HT1080 (cell line): ENCODE results near the gene PGLYRP2. TPM values are rescaled to one million over a fixed set of nuclear protein-coding genes. Genes with fewer than 3 reads are reported as not detected.

Experiments used
- DNase-seq: peaks from one replicate; pipeline ENCODE4 v3.0.0-alpha.2; 2015; ENCODE audit warnings: low read depth
- total RNA-seq: library from RNA; depleted of rRNA; stranded (reverse); fragments of >200 nt; shearing (Covaris generic); gene quantifications from 2 replicates; pipeline ENCODE4 v1.2.3, GENCODE V29; 2014

The PGLYRP2 gene
- total RNA-seq, 1 experiment from 2014 or later = not detected

- DNase-seq = no peak
These were observed 37.0 kb downstream of the PGLYRP2 start for GRCh38 chr19:15442142-15442920.

- no peak for DNase-seq
These were observed 38.0 kb downstream of the PGLYRP2 start for GRCh38 chr19:15441317-15441716.

- DNase-seq = no peak
These were observed 39.3 kb downstream of the PGLYRP2 start for GRCh38 chr19:15439821-15440641.

GRCh38 chr19:15439078-15439799 is 40.1 kb downstream of the PGLYRP2 start:
- no peak for DNase-seq

GRCh38 chr19:15438577-15438976 is 40.7 kb downstream of the PGLYRP2 start:
- no peak for DNase-seq

- DNase-seq = no peak
These were observed 41.2 kb downstream of the PGLYRP2 start for GRCh38 chr19:15438124-15438496.

GRCh38 chr19:15437355-15438123 is 41.8 kb downstream of the PGLYRP2 start:
- no peak for DNase-seq

- DNase-seq = no peak
These were observed 42.5 kb downstream of the PGLYRP2 start for GRCh38 chr19:15436826-15437110.

GRCh38 chr19:15436012-15436825 is 43.1 kb downstream of the PGLYRP2 start:
- DNase-seq = no peak

GRCh38 chr19:15433519-15434069 is 45.7 kb downstream of the PGLYRP2 start:
- no peak for DNase-seq

- DNase-seq = peak; percentile 80
These were observed 46.4 kb downstream of the PGLYRP2 start for GRCh38 chr19:15432629-15433518.

GRCh38 chr19:15432018-15432494 is 47.2 kb downstream of the PGLYRP2 start:
- no peak for DNase-seq

- DNase-seq = no peak
These were observed 47.8 kb downstream of the PGLYRP2 start for GRCh38 chr19:15431396-15432017.

- DNase-seq = no peak
These were observed 48.7 kb downstream of the PGLYRP2 start for GRCh38 chr19:15430526-15431120.

GRCh38 chr19:15429825-15430467 is 49.4 kb downstream of the PGLYRP2 start:
- no peak for DNase-seq

GRCh38 chr19:15428956-15429824 is 50.1 kb downstream of the PGLYRP2 start:
- no peak for DNase-seq
